ENCODE results near the gene SENP8.

DNA sequence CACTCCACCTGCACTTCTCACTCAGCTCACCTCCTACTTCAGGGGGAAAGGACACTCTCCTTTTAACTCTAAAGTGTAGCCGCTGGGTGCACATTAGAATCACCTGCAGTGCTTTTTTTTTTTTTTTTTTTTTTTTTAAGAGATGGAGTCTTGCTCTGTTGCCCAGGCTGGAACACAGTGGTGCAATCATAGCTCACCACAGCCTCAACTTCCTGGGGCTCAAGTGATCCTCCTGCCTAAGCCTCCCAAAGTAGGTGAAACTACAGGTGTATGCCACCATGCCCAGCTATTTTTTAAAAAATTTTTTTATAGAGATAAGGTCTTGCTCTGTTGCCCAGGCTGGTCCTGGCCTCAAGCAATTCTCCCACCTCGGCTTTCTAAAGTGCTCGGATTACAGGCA is 58.5 kb downstream of the SENP8 start:
- TF ChIP-seq SP1 (IDR thresholded peaks at IDR 0.05) (no peak), TAF1 (conservative IDR thresholded peaks at IDR 0.05) (no peak), GABPA (IDR thresholded peaks at IDR 0.05 in 1 of 2, conservative IDR thresholded peaks at IDR 0.05 in 1 of 2) (no peak), JUND (IDR thresholded peaks at IDR 0.05) (no peak), HNF4G (IDR thresholded peaks at IDR 0.05) (no peak), YY1 (IDR thresholded peaks at IDR 0.05) (no peak), RAD21 (IDR thresholded peaks at IDR 0.05) (no peak), RXRA (IDR thresholded peaks at IDR 0.05) (no peak)
- TF ChIP-seq, protein P1, sequence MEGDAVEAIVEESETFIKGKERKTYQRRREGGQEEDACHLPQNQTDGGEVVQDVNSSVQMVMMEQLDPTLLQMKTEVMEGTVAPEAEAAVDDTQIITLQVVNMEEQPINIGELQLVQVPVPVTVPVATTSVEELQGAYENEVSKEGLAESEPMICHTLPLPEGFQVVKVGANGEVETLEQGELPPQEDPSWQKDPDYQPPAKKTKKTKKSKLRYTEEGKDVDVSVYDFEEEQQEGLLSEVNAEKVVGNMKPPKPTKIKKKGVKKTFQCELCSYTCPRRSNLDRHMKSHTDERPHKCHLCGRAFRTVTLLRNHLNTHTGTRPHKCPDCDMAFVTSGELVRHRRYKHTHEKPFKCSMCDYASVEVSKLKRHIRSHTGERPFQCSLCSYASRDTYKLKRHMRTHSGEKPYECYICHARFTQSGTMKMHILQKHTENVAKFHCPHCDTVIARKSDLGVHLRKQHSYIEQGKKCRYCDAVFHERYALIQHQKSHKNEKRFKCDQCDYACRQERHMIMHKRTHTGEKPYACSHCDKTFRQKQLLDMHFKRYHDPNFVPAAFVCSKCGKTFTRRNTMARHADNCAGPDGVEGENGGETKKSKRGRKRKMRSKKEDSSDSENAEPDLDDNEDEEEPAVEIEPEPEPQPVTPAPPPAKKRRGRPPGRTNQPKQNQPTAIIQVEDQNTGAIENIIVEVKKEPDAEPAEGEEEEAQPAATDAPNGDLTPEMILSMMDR (IDR thresholded peaks at IDR 0.05; ENCODE audit: low read depth, low read length, missing input control) = no peak
- TF ChIP-seq, protein P2, sequence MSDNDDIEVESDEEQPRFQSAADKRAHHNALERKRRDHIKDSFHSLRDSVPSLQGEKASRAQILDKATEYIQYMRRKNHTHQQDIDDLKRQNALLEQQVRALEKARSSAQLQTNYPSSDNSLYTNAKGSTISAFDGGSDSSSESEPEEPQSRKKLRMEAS (IDR thresholded peaks at IDR 0.05) = no peak
- TF ChIP-seq, protein P3, sequence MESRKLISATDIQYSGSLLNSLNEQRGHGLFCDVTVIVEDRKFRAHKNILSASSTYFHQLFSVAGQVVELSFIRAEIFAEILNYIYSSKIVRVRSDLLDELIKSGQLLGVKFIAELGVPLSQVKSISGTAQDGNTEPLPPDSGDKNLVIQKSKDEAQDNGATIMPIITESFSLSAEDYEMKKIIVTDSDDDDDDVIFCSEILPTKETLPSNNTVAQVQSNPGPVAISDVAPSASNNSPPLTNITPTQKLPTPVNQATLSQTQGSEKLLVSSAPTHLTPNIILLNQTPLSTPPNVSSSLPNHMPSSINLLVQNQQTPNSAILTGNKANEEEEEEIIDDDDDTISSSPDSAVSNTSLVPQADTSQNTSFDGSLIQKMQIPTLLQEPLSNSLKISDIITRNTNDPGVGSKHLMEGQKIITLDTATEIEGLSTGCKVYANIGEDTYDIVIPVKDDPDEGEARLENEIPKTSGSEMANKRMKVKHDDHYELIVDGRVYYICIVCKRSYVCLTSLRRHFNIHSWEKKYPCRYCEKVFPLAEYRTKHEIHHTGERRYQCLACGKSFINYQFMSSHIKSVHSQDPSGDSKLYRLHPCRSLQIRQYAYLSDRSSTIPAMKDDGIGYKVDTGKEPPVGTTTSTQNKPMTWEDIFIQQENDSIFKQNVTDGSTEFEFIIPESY (IDR thresholded peaks at IDR 0.05) = no peak
- TF ChIP-seq, protein P4, sequence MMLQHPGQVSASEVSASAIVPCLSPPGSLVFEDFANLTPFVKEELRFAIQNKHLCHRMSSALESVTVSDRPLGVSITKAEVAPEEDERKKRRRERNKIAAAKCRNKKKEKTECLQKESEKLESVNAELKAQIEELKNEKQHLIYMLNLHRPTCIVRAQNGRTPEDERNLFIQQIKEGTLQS (IDR thresholded peaks at IDR 0.05) = no peak
- TF ChIP-seq, protein P5, sequence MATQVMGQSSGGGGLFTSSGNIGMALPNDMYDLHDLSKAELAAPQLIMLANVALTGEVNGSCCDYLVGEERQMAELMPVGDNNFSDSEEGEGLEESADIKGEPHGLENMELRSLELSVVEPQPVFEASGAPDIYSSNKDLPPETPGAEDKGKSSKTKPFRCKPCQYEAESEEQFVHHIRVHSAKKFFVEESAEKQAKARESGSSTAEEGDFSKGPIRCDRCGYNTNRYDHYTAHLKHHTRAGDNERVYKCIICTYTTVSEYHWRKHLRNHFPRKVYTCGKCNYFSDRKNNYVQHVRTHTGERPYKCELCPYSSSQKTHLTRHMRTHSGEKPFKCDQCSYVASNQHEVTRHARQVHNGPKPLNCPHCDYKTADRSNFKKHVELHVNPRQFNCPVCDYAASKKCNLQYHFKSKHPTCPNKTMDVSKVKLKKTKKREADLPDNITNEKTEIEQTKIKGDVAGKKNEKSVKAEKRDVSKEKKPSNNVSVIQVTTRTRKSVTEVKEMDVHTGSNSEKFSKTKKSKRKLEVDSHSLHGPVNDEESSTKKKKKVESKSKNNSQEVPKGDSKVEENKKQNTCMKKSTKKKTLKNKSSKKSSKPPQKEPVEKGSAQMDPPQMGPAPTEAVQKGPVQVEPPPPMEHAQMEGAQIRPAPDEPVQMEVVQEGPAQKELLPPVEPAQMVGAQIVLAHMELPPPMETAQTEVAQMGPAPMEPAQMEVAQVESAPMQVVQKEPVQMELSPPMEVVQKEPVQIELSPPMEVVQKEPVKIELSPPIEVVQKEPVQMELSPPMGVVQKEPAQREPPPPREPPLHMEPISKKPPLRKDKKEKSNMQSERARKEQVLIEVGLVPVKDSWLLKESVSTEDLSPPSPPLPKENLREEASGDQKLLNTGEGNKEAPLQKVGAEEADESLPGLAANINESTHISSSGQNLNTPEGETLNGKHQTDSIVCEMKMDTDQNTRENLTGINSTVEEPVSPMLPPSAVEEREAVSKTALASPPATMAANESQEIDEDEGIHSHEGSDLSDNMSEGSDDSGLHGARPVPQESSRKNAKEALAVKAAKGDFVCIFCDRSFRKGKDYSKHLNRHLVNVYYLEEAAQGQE (IDR thresholded peaks at IDR 0.05) = no peak
